Muscle of back (tissue), 11 donors: ENCODE data around the gene NTF3. TPM values are rescaled to one million over a fixed set of nuclear protein-coding genes. Genes with fewer than 3 reads are reported as not detected.
A peak's percentile ranks its signal among the peaks of the same experiment; 100 is the strongest.

Experiments
- DNase-seq, 3 donors: peaks; one replicate each; pipeline versions ENCODE4 v3.0.0 to v3.0.0-alpha.2; 2013
- polyA plus RNA-seq, 10 donors: library from polyadenylated mRNA; unstranded; fragments of 120-200 nt; gene quantifications; one replicate each; pipeline ENCODE4 v1.2.1, GENCODE V29; 2013; ENCODE audit not compliant: insufficient read length in 10 of 10

The NTF3 gene
- polyA plus RNA-seq, 10 donors, result 1.9 to 4.9 (median 2.7) TPM

- peak in 2 of 3 donors; percentile 39 to 75 for DNase-seq
These were observed 25.0 kb downstream of the NTF3 start for GRCh38 chr12:5456906-5457305.

DNA sequence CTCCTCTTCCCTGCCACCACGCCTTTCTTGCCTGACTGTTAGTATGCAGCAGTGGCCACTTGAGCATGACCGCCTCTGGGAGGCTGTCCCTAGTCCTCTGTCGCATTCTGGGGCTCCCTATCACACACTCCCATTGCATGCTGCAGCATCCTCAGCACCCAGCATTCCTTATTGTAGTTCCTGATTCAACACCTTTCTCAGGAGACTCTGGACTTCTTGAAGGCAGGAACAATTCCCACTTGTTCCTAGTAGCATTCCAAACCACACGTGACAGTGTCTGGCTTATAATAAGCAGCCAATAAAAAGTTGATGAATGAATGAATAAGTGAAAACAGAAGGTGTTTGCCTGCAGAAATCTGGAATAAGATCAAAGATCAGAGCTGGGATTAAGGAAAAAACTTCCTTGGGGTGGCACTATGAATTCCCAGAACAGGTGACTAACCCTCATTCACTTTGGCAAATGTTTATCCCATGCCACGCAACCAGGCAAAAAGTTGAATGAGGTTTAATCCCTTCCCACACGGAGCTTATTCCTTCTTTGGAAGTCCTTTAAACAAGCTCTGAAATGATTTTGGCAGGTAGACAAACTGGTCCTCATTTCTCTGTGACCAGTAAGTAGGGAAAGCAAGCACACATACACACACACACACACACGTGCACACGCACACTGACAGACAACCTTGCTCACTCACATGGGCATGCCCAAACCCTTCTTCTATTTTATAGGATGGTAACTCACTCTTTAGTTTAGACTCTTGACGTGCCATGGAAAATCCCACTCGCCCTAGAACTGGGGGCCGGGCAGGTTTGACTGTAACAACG is 26.5 kb downstream of the NTF3 start:
- DNase-seq, result no peak

DNA sequence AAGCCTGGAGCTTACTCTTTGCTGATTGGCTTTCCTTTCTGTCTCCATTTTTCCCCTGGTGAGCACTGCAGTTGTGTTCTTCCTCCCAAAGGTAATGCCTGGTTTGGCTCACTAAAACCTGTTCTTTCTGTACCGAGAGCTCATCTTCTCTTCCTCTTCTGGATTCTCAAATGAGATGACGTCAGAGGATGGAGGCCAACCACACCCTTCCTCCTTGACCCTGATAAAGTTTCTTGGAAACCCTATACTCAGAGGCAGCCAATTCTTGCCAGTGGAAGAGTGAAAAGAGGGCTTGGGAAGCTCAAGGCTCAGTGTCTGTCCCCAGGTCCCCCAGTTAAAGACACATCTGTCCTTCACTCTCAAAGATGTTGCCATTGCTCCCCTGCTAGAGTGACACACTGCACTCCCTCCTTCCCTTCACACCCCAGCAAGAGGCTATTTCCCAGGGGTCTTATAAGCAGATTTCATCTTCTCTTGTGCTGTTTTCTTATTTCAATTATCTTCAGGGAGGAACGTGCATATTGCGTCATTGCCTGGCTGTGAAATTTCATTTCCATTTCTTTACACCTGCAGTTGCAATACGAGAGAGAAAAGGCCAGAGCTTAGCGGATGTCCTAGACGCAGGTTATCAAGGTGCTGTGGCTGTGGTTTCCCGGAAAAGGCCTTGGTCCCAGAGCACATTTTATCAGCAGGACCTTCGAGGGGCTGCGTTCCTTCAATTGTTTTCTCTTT is 27.3 kb downstream of the NTF3 start:
- no peak for DNase-seq

DNA sequence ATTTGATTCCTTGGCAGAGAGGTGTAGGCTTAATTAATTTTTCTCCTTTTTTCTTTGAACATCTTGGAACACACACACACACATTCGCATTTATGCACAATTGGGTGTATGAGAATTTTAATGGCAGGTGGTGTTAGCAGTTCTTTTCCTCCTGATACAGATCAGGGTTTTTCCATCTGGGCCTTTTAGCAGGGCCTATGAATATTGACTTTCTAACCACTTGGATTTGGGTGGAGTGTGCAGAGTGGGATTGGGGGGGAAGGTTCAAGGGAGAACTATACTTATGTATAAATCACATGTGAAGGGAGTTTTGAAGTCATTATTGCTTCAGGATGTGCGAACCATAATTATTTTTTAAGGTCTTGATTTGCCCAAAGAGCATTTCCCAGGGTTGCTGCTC is 28.9 kb downstream of the NTF3 start:
- no peak for DNase-seq

GRCh38 chr12:5461966-5462365 is 30.1 kb downstream of the NTF3 start:
- DNase-seq, result no peak

- no peak for DNase-seq
These were observed 32.2 kb downstream of the NTF3 start for GRCh38 chr12:5464096-5464495.

GRCh38 chr12:5465384-5465783 is 33.5 kb downstream of the NTF3 start:
- no peak for DNase-seq

- peak in 1 of 3 donors; percentile 30 for DNase-seq
These were observed 34.6 kb downstream of the NTF3 start for GRCh38 chr12:5466521-5466960.

- DNase-seq, result no peak
These were observed 36.0 kb downstream of the NTF3 start for GRCh38 chr12:5467931-5468330.

DNA sequence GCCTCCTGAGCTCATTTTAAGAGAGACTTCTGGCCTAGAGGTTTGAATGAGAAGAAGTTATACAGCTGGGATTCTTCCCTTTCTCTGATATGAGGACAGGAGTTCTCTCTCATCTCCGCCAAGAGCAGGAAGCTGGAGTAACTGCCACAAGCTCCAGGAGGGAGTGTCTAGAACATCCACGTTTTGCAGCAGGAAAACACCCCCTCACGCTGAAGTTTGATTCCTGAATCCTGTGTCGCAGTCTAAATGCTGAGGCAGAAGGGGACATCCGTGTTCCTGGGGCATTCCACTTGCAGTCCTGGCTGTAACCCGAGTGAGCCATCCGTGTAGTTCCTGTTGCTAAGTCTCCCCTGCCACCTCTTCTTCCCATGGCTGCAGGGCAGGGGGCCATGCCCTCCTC is 38.3 kb downstream of the NTF3 start:
- DNase-seq, result no peak

DNA sequence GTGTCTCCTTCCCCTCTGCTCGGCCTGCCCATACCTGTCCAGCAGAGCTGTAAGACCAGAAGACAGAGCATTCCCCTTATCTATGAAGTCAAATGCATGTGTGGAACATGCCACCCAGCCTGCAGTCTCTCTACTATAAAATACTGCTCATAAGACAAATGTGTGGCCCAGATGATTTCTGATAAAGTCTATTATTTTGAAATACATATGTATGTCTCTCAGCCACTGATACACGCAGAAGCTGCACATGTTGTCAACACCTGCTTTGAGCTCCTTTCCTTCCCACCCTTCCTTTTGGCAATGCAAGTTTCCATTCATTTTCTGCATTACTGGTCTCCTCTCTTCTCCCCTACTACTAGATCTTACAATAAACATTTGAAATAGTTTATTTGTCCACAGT is 38.8 kb downstream of the NTF3 start:
- DNase-seq, result no peak

DNA sequence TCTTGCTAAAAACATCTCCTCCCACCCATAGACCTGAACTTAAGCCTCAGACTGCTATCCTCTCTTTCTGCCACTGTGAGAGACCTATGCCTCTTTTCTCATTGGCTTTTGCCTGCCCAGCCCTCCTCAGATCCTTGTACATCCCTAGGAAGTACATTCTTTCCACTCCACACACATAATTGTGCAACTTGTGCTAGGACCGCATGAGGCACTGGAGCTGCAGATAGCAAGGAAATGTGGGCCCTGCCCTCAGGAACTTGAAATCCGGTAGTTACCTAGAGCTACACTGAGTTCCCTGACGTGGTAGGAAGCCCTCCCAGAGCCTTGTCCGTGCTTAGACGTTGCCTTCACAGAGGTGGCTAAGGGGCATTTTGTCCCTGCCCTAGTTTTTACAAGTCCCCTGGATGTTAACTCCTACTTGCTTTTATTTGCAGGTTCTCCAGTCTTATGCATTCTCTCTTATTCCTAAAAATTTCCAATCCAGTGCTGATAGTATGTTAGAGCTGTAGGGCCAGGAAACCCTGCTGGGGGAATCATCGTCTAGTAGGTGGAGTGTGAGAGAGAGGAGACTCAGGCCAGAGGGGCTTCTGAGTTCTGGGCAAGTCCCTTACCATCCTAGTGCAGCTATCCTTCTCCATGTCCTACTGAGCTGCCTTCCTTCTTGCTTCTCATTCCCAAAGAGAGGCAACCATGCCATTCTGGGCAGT is 41.3 kb downstream of the NTF3 start:
- no peak for DNase-seq

DNA sequence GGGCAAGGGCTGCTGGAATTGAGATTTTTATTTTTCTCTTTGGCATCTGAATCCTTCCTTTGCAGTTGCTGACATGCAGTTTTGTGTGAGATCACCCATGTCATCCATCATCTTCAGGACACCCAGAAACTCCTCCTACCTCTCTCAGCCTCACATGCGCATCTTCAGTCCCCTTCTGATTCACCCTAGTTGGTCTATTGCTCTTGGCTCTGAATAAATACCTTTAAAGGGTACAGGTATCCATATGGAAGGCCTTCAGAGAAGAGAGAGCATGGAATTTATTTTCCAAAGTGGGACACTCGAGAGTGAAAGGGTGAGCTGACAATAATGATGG is 41.8 kb downstream of the NTF3 start:
- DNase-seq, result no peak

DNA sequence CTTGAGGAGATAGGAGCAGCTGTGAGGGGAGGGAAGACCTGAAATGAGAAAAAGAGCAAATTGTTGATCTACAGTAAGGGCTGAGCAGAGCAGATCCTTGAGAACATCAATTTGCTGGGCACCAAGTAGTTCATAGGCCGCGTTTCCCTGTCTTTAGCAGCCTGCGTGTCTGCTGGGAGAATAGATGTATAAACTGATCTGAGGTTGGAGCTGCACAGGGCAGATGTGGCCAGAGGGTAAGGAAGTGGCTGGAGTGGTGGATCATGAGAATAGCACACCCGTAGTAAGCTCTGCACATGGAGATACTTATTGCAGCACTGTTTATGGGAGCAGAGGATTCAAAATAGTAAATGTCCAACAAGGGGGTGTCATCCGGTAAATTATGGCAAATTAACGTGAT is 44.4 kb downstream of the NTF3 start:
- no peak for DNase-seq

GRCh38 chr12:5478081-5478706 is 46.3 kb downstream of the NTF3 start:
- DNase-seq, result no peak

DNA sequence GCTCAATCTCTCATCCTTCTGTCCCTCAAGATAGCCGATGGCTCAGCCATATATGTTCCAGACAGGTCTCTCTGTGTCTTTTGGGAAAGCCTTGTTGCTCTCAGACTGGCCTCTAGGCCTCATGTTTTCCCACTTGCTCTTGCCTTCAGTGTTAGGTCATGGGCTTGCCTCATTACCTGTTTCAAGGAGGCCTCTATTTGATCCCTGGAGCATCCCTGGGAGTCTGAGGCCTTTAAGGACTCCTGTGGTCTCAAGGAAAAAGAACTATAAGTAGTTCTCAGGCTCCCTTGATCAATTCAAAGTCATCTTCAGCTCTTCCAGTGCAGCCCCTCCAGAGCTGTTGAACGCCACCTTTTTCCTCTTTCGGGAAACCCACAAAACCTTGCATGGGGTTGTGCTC is 47.9 kb downstream of the NTF3 start:
- DNase-seq, result no peak

DNA sequence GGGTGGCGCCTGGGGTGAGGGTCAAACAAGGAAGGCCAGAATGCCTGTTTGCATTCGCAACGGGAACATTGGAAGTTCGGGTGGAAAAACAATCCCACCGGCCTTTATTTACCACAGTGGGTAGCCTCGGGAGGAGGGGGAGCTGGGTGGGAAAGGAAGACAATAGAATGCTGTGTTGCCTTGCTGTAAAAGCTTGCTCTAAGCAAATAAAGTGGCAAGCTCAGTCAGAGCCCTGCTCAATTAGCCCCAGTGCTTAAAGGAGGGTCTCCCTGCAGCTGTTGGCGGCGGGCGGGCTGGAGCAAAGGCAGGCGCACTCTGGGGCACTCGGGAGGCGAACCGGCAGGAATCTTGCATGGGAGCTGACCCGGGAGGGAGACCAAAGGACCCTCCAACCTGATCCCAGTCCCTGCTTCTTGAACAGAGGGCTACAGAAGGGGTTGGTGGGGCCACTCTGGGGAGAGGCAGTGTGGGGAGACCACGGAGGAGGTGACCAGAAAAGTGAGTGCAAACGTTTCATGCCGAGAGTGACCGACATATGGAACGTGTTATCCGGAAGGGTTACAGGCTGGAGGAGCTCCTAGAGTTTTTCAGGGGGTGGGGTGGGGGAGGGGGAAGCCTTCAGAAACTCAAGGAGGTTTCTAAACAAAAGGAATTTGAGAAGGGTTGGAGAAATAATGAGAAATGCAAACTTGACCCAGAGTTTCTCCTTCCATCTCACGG is 48.5 kb downstream of the NTF3 start:
- peak in 1 of 3 donors; percentile 71 for DNase-seq

GRCh38 chr12:5480938-5481303 is 49.0 kb downstream of the NTF3 start:
- peak in 1 of 3 donors; percentile 52 for DNase-seq

- DNase-seq, result no peak
These were observed 49.7 kb downstream of the NTF3 start for GRCh38 chr12:5481645-5482044.

DNA sequence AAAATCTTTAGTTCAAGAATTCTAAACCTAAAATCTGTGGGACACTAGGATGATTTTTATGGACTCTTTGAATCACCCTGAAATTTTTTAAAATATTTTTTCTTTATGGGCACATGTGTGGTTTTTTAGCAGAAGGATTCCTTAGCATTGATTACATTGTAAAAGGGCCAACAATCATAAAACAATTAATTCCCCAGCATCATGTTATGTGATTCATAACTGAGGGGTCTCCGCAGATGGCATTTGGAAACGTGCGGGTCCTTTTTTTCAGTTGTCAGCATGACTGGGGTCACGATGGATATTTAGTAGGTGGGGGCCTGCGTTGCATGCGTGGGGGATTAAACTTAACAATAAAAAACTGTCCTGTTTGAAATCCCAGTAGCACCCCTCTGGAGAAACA is 52.5 kb downstream of the NTF3 start:
- DNase-seq, result no peak

DNA sequence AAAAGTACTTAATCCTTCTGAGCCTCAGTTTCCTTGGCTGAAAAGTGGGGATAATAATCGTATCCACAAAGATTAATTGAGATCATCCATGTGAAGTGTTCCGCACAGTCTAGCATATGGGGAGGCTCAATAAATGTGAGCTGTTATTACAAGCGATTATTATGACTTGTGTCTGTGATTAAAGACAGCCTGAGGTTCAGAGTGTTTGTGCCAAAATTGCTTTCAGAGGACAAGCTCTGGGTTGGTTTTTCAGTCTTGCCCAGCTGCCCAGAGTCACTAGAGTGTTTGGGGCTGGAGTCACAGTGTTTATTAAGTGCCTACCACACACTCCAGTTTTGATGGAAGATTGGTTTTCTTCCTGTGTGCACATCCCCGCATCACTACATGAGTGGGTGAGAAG is 53.5 kb downstream of the NTF3 start:
- no peak for DNase-seq

- no peak for DNase-seq
These were observed 55.2 kb downstream of the NTF3 start for GRCh38 chr12:5487076-5487475.
